ENCODE measurements around the gene DCAF4L1.

Gene DCAF4L1

GRCh38 chr4:41994461-41994985, 13.0 kb downstream of the DCAF4L1 start:
- TF ChIP-seq CTCF (conservative IDR thresholded peaks at IDR 0.05; ENCODE audit: control insufficient read depth, insufficient read depth, low read depth, low read length), result no peak
- DNase-seq (ENCODE audit: low read depth), result no peak
- no peak overlapping the region for H3K4me3 ChIP-seq (ENCODE audit: control insufficient read depth, low read depth, low read length)

DNA sequence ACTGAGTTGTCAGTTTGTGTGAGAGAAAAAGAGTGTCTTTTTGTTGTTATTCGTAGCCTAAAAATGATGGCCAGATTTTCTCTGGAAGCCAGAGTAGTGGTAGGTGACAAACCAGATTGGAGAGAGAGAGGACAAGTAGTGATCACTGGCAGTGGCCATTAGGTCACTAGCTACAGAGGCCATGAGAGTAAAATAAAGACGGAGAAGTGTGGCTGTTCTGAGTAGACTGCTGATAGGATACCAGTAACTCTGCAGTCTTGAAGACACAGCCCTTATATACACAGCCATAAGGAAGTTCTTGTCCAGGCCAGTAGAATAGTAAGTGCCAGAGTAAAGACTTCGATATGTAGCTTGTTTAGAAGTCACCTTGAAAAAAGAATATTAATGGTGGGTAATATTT, 16.5 kb downstream of the DCAF4L1 start:
- no peak overlapping the region for H3K4me3 ChIP-seq (ENCODE audit: control insufficient read depth, low read depth, low read length)
- DNase-seq (ENCODE audit: low read depth), result no peak
- TF ChIP-seq CTCF (conservative IDR thresholded peaks at IDR 0.05; ENCODE audit: control insufficient read depth, insufficient read depth, low read depth, low read length), result no peak

DNA sequence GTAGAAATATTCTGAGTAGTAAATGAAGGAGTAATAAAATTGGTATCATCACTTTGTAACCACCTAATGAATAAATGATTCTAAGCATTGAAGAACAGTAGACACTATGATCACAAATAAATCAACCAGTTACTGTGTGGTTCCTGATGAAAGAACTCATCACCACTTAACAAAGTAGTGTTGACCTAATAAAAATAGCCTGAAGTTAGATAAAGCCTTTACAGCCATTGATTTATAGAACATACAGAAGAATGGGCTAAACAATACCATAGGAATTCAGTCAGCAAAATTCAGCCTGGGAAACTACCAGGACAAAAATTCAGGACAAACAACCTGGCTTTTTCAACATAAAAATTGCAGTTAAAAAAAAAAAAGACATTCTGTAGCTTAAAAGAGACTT, 17.8 kb downstream of the DCAF4L1 start:
- H3K4me3 ChIP-seq (ENCODE audit: control insufficient read depth, low read depth, low read length), result no peak overlapping the region
- TF ChIP-seq CTCF (conservative IDR thresholded peaks at IDR 0.05; ENCODE audit: control insufficient read depth, insufficient read depth, low read depth, low read length), result no peak
- no peak for DNase-seq (ENCODE audit: low read depth)

GRCh38 chr4:42008011-42008786, 26.6 kb downstream of the DCAF4L1 start:
- DNase-seq (ENCODE audit: low read depth), result no peak
- TF ChIP-seq CTCF (conservative IDR thresholded peaks at IDR 0.05; ENCODE audit: control insufficient read depth, insufficient read depth, low read depth, low read length), result no peak
- H3K4me3 ChIP-seq (ENCODE audit: control insufficient read depth, low read depth, low read length), result no peak overlapping the region

GRCh38 chr4:42015438-42015837, 33.9 kb downstream of the DCAF4L1 start:
- H3K4me3 ChIP-seq (ENCODE audit: control insufficient read depth, low read depth, low read length), result no peak overlapping the region
- TF ChIP-seq CTCF (conservative IDR thresholded peaks at IDR 0.05; ENCODE audit: control insufficient read depth, insufficient read depth, low read depth, low read length), result no peak
- no peak for DNase-seq (ENCODE audit: low read depth)

GRCh38 chr4:42018451-42018850, 36.9 kb downstream of the DCAF4L1 start:
- TF ChIP-seq CTCF (conservative IDR thresholded peaks at IDR 0.05; ENCODE audit: control insufficient read depth, insufficient read depth, low read depth, low read length), result no peak
- no peak overlapping the region for H3K4me3 ChIP-seq (ENCODE audit: control insufficient read depth, low read depth, low read length)
- DNase-seq (ENCODE audit: low read depth), result peak; percentile 10

All from fibroblast of mammary gland (primary cell).